Mucosa of rectum (tissue), 2 donors: ENCODE results near the gene PPP2R2C.

ENCODE experiments used
- H3K27ac ChIP-seq, 2 donors: one replicate each; pipeline ENCODE4 v1.7.0; 2013; ENCODE audit warnings: inconsistent platforms in 2 of 2, low read depth in 2 of 2, low read length in 2 of 2
- H3K27me3 ChIP-seq, 2 donors: one replicate each; pipeline ENCODE4 v1.7.0; 2013; ENCODE audit warnings: low read length in 2 of 2; ENCODE audit not compliant: control insufficient read depth in 2 of 2, insufficient read depth in 2 of 2
- H3K36me3 ChIP-seq, 2 donors: one replicate each; pipeline ENCODE4 v1.7.0; 2013; ENCODE audit warnings: low read length in 2 of 2; ENCODE audit not compliant: control insufficient read depth in 2 of 2, insufficient read depth in 2 of 2
- H3K4me1 ChIP-seq, 2 donors: one replicate each; pipeline ENCODE4 v1.7.0; 2013; ENCODE audit warnings: low read length in 2 of 2, mild to moderate bottlenecking in 1 of 2; ENCODE audit not compliant: control insufficient read depth in 2 of 2, insufficient read depth in 2 of 2
- H3K4me3 ChIP-seq, 2 donors: one replicate each; pipeline ENCODE4 v1.7.0; 2013; ENCODE audit warnings: low read length in 2 of 2
- H3K9ac ChIP-seq, 2 donors: one replicate each; pipeline ENCODE4 v1.7.0; 2013; ENCODE audit warnings: low read length in 2 of 2, low read depth in 1 of 2, mild to moderate bottlenecking in 1 of 2
- H3K9me3 ChIP-seq, 2 donors: one replicate each; pipeline ENCODE4 v1.7.0; 2013; ENCODE audit warnings: low read length in 2 of 2; ENCODE audit not compliant: control insufficient read depth in 2 of 2
- donor health status: healthy.
- donor health status: Normal muscosa, but diverticular disease.

The PPP2R2C gene

DNA sequence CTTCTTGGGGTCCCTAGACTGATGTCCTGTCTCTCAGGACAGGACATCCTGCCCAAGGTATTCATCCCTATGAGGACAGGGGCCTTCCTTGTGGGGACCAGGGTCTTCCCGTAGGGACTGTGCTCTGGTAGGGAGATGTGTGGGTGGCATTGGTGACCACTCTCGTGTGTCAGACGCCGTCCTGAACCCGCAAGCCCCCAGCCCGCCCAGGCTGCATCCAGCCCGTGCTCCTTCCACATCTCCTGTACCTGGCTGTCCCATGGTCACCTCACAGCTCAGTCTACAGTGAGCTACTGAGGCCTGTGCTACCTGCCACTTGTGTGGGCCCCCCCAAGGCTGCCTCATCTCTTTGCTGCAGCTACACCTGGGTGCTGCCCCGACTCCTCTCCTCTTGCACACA is 178.8 kb downstream of the PPP2R2C start:
- no peak overlapping the region for H3K9ac ChIP-seq
- H3K4me1 ChIP-seq, result no peaks in the 10 kb centered on the region
- H3K4me3 ChIP-seq, result no peak overlapping the region
- no peaks in the 10 kb centered on the region for H3K9me3 ChIP-seq
- no peaks in the 10 kb centered on the region for H3K27me3 ChIP-seq
- H3K27ac ChIP-seq, result no peak overlapping the region
- H3K36me3 ChIP-seq, result peaks cover 3 to 4% of the 10 kb centered on the region in 2 donors

DNA sequence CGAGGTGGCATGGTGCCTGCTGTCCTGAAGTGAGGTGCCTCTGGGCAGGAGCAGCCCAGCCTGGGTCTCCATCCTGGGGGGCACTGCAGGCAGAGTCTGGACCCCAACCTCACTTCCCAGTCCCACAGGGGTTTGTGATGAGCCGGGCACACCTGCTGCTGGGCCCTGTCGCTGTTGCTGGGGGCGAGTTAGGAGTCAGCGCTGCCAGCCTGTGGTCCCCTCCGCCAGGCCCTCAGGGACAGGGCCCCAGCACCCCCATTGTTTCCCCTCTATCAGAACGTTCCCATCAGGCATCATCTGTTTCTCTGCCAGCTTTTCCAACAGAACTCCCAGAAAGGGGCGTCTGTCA is 179.3 kb downstream of the PPP2R2C start:
- Histone ChIP-seq H3K4me1 (no peaks in the 10 kb centered on the region), H3K4me3 (no peak overlapping the region), H3K27ac (no peak overlapping the region), H3K36me3 (peaks cover 3 to 4% of the 10 kb centered on the region in 2 donors), H3K27me3 (no peaks in the 10 kb centered on the region), H3K9ac (no peak overlapping the region), H3K9me3 (no peaks in the 10 kb centered on the region)

DNA sequence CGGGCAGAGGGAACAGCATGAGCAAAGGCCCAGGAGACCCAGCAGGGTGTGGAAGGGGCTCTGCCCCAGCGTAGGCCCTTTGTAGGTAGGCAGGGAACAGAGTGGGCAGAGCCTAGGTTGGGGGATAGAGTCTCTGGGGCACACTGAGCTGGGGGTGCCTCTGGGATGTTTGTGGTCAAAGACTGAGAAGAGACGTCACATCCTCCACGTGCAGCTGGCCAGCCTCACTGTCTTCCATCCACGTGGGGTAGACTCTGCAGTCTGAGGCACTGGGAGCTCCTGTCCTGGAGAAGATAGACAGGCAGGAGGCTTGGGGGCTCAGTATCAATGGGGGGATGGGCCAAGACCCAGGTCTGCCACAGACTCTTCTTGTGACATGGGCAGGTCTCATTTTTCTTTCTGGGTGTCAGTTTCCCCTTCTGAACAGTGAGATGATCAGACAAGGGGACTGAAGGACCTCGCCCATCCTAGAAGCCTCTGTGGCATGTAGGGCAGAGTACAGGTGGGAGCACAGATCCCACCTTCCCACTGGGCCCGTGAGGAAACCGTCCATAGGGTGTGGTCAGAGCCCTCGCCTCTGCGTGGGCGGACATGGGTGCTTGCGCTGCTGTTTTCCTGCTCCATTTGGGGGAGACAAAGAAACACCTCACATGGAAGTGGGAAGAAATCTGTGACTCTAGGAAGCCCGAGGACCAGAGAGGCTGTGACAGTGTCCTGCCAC is 179.9 kb downstream of the PPP2R2C start:
- Histone ChIP-seq H3K4me3 (no peak overlapping the region), H3K27ac (no peak overlapping the region), H3K27me3 (no peaks in the 10 kb centered on the region), H3K36me3 (peaks cover 3 to 5% of the 10 kb centered on the region in 2 donors), H3K9ac (no peak overlapping the region), H3K9me3 (no peaks in the 10 kb centered on the region), H3K4me1 (no peaks in the 10 kb centered on the region)

DNA sequence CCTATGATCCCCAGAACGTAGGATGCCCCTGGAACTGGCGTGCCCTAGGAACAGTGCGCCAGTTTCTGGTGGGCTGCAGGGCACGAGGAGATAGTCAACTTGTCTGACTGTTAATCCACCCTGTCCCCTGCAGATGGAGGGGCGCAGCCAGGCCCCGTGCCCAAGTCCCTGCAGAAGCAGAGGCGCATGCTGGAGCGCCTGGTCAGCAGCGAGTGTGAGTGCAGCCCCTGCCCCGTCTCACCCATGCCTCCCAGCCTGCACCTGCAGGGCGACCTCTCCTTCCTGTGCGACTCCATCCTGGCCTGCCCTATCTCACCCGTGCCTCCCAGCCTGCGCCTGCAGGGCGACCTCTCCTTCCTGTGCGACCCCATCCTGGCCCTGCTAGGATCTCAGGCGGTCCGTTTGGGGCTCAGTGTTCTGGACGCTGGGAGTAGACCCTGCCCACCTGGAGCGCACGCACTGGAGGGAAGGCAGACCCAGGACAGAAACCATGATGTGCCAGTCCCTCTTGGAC is 180.6 kb downstream of the PPP2R2C start:
- Histone ChIP-seq H3K36me3 (peaks cover 3 to 6% of the 10 kb centered on the region in 2 donors), H3K4me1 (no peaks in the 10 kb centered on the region), H3K4me3 (no peak overlapping the region), H3K27me3 (no peaks in the 10 kb centered on the region), H3K27ac (no peak overlapping the region), H3K9me3 (no peaks in the 10 kb centered on the region), H3K9ac (no peak overlapping the region)

DNA sequence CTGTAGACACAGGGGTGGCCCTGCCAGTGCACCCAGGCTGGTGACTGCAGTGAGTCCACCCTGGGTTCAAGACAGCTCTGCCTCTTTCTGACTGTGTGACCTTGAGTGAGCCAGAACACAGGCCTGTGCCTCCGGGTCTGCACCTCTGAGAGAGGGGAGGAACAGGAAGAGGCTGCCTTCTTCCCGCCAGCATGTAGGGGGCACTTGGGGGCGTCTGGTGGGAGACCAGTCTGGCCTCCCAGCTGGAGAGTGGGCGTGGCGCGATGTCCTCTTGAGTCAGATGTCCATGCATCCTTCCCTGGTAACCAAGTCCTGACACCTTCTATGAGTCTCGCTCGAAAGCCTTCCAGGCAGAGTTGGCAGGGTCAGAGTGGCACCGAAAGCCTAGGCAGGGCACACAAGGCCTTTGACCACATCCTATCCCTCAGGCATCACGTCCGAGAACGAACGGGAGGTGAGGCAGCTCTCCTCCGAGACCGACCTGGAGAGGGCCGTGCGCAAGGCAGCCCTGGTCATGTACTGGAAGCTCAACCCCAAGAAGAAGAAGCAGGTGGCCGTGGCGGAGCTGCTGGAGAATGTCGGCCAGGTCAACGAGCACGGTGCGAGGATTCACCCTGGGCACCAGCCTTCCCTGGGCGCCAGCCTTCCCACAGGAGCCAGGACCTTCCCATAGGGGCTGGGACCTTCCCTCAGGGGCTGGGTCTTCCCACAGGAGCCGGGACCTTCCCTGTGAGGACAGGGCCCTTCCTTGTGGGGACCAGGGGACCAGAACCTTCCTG is 181.5 kb downstream of the PPP2R2C start:
- Histone ChIP-seq H3K9ac (no peak overlapping the region), H3K27me3 (no peaks in the 10 kb centered on the region), H3K9me3 (no peaks in the 10 kb centered on the region), H3K4me1 (no peaks in the 10 kb centered on the region), H3K4me3 (no peak overlapping the region), H3K27ac (no peak overlapping the region), H3K36me3 (peaks cover 3% of the 10 kb centered on the region in 2 donors)

DNA sequence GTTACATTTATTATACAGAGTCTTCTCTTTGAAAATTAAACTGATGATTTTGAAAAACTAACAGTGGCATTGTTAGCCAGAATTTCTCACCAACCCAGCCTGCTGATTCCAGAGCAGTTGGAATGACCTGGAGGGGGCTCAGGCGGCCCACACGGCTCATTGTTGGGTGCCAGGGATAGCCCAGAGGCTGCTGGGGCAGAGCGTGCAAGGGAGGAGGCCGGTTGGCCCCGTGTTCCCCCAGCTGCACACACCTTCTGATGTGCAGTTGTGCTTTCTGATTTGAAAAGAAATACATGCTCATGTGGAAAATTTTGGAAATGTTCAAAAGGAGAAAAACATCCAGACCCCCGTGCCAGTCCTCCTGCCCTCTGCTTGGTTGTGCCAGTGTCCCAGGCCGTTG is 182.2 kb downstream of the PPP2R2C start:
- H3K27ac ChIP-seq, result no peak overlapping the region
- peaks cover 2 to 3% of the 10 kb centered on the region in 2 donors for H3K36me3 ChIP-seq

DNA sequence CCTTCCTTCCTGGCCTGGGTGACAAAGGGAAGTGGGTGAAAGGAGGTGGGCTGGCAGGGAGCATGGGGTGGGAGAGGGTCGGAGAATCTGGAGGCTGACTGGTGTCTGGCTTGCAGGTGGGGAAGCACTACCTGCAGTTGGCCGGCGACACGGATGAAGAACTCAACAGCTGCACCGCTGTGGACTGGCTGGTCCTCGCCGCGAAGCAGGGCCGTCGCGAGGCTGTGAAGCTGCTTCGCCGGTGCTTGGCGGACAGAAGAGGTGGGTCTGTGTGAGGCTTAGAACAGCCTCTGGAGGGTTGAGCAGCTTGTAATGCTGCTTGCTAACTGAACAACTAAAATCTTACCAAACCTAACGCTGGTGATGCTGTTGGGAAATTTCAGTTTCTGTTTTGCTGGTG is 183.5 kb downstream of the PPP2R2C start:
- no peak overlapping the region for H3K9ac ChIP-seq
- H3K4me3 ChIP-seq, result no peak overlapping the region
- peaks cover 2 to 3% of the 10 kb centered on the region in 2 donors for H3K36me3 ChIP-seq
- H3K4me1 ChIP-seq, result no peaks in the 10 kb centered on the region
- H3K9me3 ChIP-seq, result no peaks in the 10 kb centered on the region
- H3K27ac ChIP-seq, result no peak overlapping the region
- no peaks in the 10 kb centered on the region for H3K27me3 ChIP-seq

More for the DNA sequence above, 182.2 kb downstream of the PPP2R2C start:
- Histone ChIP-seq H3K9me3 (no peaks in the 10 kb centered on the region), H3K27me3 (no peaks in the 10 kb centered on the region), H3K4me1 (no peaks in the 10 kb centered on the region), H3K4me3 (no peak overlapping the region), H3K9ac (no peak overlapping the region)

DNA sequence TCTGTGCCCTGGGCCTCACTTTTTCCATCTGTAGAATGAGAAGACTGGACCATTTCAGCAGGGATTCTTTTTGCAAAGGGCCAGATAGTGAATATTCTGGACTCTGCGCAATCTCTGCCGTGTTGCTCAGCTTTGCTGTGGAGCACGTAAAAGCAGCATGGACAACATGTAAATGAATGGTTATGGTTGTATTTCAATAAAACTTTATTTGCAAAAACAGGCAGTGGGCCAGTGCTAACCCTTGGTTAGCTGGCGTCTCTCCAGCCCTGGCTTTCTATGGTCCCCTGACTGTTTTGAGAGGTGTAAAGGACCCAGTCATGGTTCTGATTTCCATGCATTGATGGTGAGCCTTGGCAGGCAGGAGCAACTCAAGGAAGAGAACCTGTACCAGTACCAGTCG is 184.1 kb downstream of the PPP2R2C start:
- H3K4me1 ChIP-seq, result no peaks in the 10 kb centered on the region
- H3K9ac ChIP-seq, result no peak overlapping the region
- no peak overlapping the region for H3K4me3 ChIP-seq
- no peaks in the 10 kb centered on the region for H3K9me3 ChIP-seq
- peaks cover 2 to 3% of the 10 kb centered on the region in 2 donors for H3K36me3 ChIP-seq
- no peak overlapping the region for H3K27ac ChIP-seq
- H3K27me3 ChIP-seq, result no peaks in the 10 kb centered on the region

DNA sequence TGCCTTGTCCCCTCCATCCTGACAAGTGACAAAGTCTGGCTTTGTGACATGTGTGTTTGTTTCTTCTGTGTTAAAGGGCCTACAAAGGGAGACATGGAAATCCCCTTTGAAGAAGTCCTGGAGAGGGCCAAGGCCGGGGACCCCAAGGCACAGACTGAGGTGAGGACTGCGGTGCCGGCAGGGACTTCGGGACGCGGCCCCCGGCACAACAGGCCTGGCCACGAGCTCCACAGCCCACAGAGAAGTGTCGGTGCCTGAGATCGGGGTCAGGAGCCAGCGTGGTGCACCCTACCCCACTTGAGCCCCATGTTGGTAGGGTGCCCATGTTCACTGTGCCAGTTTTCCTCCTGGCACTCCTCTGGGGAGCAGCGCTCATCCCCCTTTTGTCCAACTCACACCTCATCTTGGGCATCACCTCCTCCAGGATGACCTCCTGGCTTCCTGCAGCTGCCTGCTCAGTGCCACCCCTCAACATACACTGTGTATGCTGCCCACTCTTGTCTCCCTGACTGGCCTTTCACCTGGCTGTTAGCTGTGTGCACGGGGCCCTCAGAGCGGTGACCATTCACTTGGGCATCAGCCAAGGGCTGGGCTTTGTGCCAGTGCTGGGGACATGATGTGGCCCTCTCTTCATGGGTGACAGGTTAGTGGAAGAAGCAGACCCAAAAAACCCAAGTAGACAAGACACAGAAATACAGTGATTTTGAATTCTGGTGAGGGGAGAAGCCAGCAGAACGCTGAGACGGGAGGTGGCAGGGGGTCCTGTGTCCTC is 185.2 kb downstream of the PPP2R2C start:
- Histone ChIP-seq H3K4me1 (no peaks in the 10 kb centered on the region), H3K36me3 (peaks cover 2 to 3% of the 10 kb centered on the region in 2 donors)

DNA sequence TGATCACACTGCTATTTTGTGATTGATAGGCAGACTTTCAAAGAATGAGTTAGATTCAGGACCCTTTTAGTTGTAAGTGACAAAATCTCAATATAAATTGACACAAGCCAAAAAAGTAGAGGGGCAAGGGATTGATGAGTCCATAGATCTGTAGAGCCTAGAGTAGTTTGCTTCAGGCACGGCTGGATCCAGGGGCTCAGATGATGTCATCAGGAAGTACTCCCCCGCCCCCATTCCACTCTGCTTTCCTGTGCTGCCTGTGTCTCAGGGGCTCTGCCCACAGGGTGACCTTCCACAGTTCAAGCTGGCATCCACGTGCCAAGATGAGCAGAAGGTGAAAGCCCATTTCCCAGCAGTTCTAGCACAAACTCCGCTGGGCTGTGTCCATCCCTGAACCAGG is 189.1 kb downstream of the PPP2R2C start:
- no peak overlapping the region for H3K4me3 ChIP-seq
- no peaks in the 10 kb centered on the region for H3K27me3 ChIP-seq
- H3K36me3 ChIP-seq, result peaks cover 0 to 2% of the 10 kb centered on the region in 2 donors
- no peak overlapping the region for H3K27ac ChIP-seq
- no peak overlapping the region for H3K9ac ChIP-seq
- peaks cover 10 to 15% of the 10 kb centered on the region in 2 donors for H3K4me1 ChIP-seq
- H3K9me3 ChIP-seq, result no peaks in the 10 kb centered on the region

More for the DNA sequence above, 185.2 kb downstream of the PPP2R2C start:
- Histone ChIP-seq H3K27ac (no peak overlapping the region), H3K27me3 (no peaks in the 10 kb centered on the region), H3K4me3 (no peak overlapping the region), H3K9me3 (no peaks in the 10 kb centered on the region), H3K9ac (no peak overlapping the region)
